Endothelial cell (in vitro differentiated cells): ENCODE data around the gene RPTOR. TPM values are rescaled to one million over a fixed set of nuclear protein-coding genes. Genes with fewer than 3 reads are reported as not detected.

ENCODE experiments used
- DNase-seq: peaks from one replicate; pipeline ENCODE4 v3.0.0; 2021; ENCODE audit warnings: low spot score
- H3K27ac Mint-ChIP-seq: one replicate; pipeline ENCODE4 v1.8.0; 2021; ENCODE audit warnings: mixed read lengths, inconsistent platforms; ENCODE audit not compliant: unreplicated experiment
- H3K27me3 Mint-ChIP-seq: one replicate; pipeline ENCODE4 v1.8.0; 2021; ENCODE audit warnings: mild to moderate bottlenecking, moderate library complexity, mixed read lengths, inconsistent platforms; ENCODE audit not compliant: unreplicated experiment
- H3K36me3 Mint-ChIP-seq: one replicate; pipeline ENCODE4 v1.8.0; 2021; ENCODE audit warnings: mild to moderate bottlenecking, low read depth, mixed read lengths, inconsistent platforms; ENCODE audit not compliant: unreplicated experiment
- H3K4me1 Mint-ChIP-seq: one replicate; pipeline ENCODE4 v1.8.0; 2021; ENCODE audit warnings: mild to moderate bottlenecking, mixed read lengths, inconsistent platforms; ENCODE audit not compliant: unreplicated experiment
- H3K4me3 Mint-ChIP-seq: one replicate; pipeline ENCODE4 v1.8.0; 2021; ENCODE audit warnings: mild to moderate bottlenecking, mixed read lengths, inconsistent platforms; ENCODE audit not compliant: unreplicated experiment
- H3K9me3 Mint-ChIP-seq: one replicate; pipeline ENCODE4 v1.8.0; 2021; ENCODE audit warnings: mixed read lengths, inconsistent platforms; ENCODE audit not compliant: unreplicated experiment
- CTCF ChIP-seq: fragments of 200-600 bp; sonication (generic); IDR thresholded peaks from one replicate; pipeline ENCODE4 v1.5.0; 2021; ENCODE audit warnings: antibody characterized with exemption; ENCODE audit not compliant: unreplicated experiment
- total RNA-seq: library from RNA; stranded (reverse); fragmentation: NEBNext Ultra II Directional; extraction: Animal tissue kit (Norgen Biotek cat#: 25700); gene quantifications from one replicate; pipeline ENCODE4 v1.2.1, GENCODE V29; 2021; ENCODE audit not compliant: unreplicated experiment

Gene RPTOR
- total RNA-seq, 1 donor from 2014 or later: 36.7 TPM

DNA sequence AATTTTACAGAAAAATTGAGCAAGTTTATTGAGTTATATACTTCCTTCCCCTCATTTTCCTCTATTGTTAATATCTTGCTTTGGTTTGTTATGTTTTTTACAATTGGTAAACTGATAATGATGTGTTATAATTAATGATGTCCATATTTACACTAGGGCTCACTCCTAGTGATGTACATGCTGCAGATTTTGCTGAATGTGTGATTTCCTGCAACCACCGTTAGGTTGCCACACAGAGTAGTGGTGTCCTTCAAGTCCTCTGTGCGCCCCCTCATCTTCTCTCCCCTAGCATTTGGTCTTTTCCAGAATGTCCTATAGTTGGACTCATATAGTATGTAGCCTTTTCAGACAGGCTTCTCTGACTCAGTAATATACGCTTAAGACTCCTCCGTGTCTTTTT lies 167.5 kb downstream of the RPTOR start:
- H3K27ac Mint-ChIP-seq: no peak overlapping the region
- H3K4me1 Mint-ChIP-seq: peaks cover 6% of the 10 kb centered on the region
- no peak for TF ChIP-seq CTCF
- H3K36me3 Mint-ChIP-seq: peaks cover 12% of the 10 kb centered on the region
- no peaks in the 10 kb centered on the region for H3K9me3 Mint-ChIP-seq
- H3K4me3 Mint-ChIP-seq: no peak overlapping the region
- H3K27me3 Mint-ChIP-seq: peaks cover 4% of the 10 kb centered on the region
- no peak for DNase-seq

DNA sequence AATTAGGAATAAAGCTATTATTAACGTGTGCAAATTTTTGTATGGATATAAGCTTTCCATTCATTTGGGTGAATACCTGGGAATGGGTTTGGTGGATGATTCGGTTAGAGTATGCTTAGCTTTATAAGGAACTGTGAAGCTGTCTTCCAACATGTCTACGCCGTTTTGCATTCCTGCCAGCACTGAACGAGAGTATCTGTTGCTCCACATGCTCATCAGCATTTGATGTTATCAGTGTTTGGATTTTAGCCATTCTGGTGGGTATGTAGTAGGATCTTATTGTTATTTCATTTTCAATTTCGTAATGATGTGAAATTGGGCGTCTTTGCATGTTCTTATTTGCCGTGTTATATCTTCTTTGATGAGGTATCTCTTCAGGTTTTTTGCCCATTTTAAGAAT lies 168.0 kb downstream of the RPTOR start:
- Mint-ChIP-seq H3K27me3 (peaks cover 4% of the 10 kb centered on the region), H3K4me1 (peaks cover 6% of the 10 kb centered on the region), H3K36me3 (peaks cover 12% of the 10 kb centered on the region), H3K27ac (no peak overlapping the region), H3K4me3 (no peak overlapping the region), H3K9me3 (no peaks in the 10 kb centered on the region)
- no peak for DNase-seq
- TF ChIP-seq CTCF: no peak

DNA sequence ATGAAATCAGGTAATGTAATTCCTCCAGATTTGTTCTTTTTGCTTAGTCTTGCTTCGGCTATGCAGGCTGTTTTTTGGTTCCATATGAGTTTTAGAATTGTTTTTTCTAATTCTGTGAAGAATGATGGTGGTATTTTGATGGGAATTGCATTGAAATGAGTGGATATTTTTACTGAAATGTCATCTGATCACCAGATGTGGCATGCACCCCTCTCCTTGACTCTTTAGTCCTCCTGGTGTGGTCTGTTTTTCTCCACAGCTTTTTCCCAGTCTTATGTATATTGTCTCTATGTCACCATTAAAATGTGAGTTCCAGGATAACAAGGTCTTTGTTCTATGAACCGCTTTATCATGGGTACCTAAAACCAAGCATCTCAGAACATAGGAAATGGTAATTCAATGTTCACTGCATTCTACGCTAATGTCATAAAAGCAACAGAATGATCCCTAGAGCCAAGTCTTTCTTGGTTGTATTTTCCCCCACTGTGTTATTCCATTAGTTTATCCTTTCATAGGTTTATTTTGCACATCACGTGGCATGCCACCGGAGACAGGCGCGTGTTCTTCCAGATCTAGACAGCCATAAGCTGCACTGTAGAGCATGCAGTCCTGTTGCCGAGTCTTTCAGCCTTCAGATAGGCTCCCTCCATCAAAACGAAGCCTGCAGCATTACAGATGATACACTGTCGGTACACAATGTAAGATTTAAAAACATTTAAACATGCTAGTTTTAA lies 172.5 kb downstream of the RPTOR start:
- peaks cover 21% of the 10 kb centered on the region for H3K4me1 Mint-ChIP-seq
- H3K27ac Mint-ChIP-seq: no peak overlapping the region
- H3K4me3 Mint-ChIP-seq: no peak overlapping the region
- TF ChIP-seq CTCF: no peak
- peaks cover 3% of the 10 kb centered on the region for H3K36me3 Mint-ChIP-seq
- no peaks in the 10 kb centered on the region for H3K9me3 Mint-ChIP-seq
- no peak for DNase-seq
- H3K27me3 Mint-ChIP-seq: peaks cover 3% of the 10 kb centered on the region

GRCh38 chr17:80717720-80718083 lies 173.1 kb downstream of the RPTOR start:
- H3K4me3 Mint-ChIP-seq: no peak overlapping the region
- DNase-seq: no peak
- H3K27ac Mint-ChIP-seq: no peak overlapping the region
- H3K36me3 Mint-ChIP-seq: peaks cover 3% of the 10 kb centered on the region
- peaks cover 3% of the 10 kb centered on the region for H3K27me3 Mint-ChIP-seq
- H3K9me3 Mint-ChIP-seq: no peaks in the 10 kb centered on the region
- TF ChIP-seq CTCF: no peak
- peaks cover 22% of the 10 kb centered on the region for H3K4me1 Mint-ChIP-seq

DNA sequence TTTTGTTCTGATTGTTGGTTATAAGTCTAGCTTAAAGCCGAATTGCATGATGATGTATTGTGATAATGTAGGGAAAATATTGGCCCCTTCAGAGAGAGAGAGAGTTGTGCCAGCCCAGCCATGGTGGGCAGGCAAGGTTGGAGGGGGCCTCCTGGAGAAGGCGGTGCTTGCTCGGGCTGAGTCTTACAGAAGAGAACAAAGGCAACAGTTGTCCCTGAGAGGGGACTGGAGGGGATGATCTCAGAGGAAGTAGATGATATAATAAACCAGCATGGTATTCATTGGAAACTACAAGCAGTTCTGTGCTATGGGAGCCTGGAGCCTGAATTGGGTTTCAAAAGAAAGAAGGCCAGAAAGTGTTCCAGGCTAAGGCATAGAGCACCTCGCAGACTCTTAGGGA lies 173.8 kb downstream of the RPTOR start:
- H3K36me3 Mint-ChIP-seq: peaks cover 3% of the 10 kb centered on the region
- H3K27me3 Mint-ChIP-seq: peaks cover 3% of the 10 kb centered on the region
- H3K4me3 Mint-ChIP-seq: no peak overlapping the region
- peaks cover 22% of the 10 kb centered on the region for H3K4me1 Mint-ChIP-seq
- no peaks in the 10 kb centered on the region for H3K9me3 Mint-ChIP-seq
- TF ChIP-seq CTCF: no peak
- no peak overlapping the region for H3K27ac Mint-ChIP-seq
- no peak for DNase-seq
